HepG2 (cell line): ENCODE results near the gene TMEM131.

Experiments used
- CEBPB ChIP-seq: IDR thresholded peaks from 2 replicates; pipeline ENCODE4 v1.6.1; 2011; ENCODE audit warnings: low read depth, low read length, improper control_type of control experiment, borderline replicate concordance
- CREB1 ChIP-seq, 2 experiments: fragments of 450-650 bp in 1 of 2; IDR thresholded peaks; 2 replicates each; pipeline ENCODE4 v1.6.1; 2016 to 2017; ENCODE audit warnings: control low read depth in 1 of 2, mild to moderate bottlenecking in 1 of 2, missing compliant biosample characterization in 1 of 2, missing genetic modification characterization in 1 of 2
- PHF5A ChIP-seq: IDR thresholded peaks from one replicate; pipeline ENCODE4 v1.6.1; 2018; ENCODE audit warnings: low read depth, missing genetic modification reagents; ENCODE audit not compliant: unreplicated experiment
- SAFB2 ChIP-seq: sonication (generic); formaldehyde crosslinking; IDR thresholded peaks from 2 replicates; pipeline ENCODE4 v1.5.1; 2020; ENCODE audit warnings: missing genetic modification reagents, low read depth, mild to moderate bottlenecking, borderline replicate concordance
- TAF1 ChIP-seq: sonication (generic); formaldehyde crosslinking; IDR thresholded peaks from 2 replicates; pipeline ENCODE4 v1.4.0; 2020; ENCODE audit warnings: missing genetic modification reagents
- ZNF235 ChIP-seq: sonication (generic); formaldehyde crosslinking; IDR thresholded peaks from 2 replicates; pipeline ENCODE4 v1.8.1; 2023; ENCODE audit warnings: mild to moderate bottlenecking, missing genetic modification reagents, borderline replicate concordance

- TF ChIP-seq PHF5A (CRISPR knock-in tag) (no peak), CREB1 (IDR thresholded peaks at IDR 0.05) (no peak), CREB1 (CRISPR knock-in tag; IDR thresholded peaks at IDR 0.05) (no peak), TAF1 (CRISPR knock-in tag) (no peak), SAFB2 (CRISPR knock-in tag) (no peak), CEBPB (no peak), ZNF235 (CRISPR knock-in tag) (no peak)
Measured at GRCh38 chr2:97998431-97999005, 2.8 kb upstream of the TMEM131 start.
